Activated gamma-delta T cell treated with anti-CD3 and anti-CD28 coated beads, Interleukin-2, amount 50 U/mL, for 16 hours (primary cell): Measurements from ENCODE around the gene CORO2A.
"Not testable (repeated sequence)": the region's sequence is repeated elsewhere in the genome, so short reads cannot be mapped to it uniquely, and the experiment has no call there.

ENCODE experiments used
- DNase-seq: peaks from one replicate; pipeline ENCODE4 v3.0.0-alpha.2; 2020; ENCODE audit warnings: low read depth

CORO2A gene

DNA sequence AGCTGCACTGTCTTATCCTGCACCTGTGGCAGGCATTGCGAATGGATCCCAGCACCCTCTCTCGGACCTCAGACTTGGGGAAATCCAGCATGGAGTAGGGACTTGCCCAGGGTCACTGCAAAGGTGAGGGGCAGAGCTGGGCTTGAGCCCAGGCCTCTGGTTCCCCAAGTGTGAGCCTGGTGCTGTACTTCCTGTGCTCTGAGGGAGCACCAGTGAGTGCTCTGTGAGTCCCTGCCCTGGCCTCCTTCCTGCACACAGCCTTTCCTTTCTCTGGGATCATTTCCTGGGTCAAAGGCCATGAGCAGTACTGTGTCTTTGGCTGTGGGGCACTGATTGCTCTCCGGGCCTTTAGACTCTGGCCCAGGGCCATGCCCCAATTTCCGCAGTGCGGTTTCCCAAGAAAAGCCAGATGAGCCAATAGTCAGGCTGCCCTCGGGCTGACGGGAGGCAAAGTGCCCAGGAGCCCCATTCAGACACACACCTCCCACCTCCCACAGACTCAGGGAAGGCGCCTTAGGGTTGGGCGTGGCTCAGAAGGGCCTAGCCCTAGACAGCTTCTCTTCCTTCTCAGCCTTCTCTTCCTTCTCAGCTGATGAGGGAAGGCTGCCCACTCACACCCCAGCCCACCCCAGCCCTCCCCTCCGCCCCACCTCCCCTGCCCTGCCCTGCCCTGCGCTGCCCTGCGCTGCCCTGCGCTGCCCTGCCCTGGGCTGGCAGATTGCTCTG is 50.1 kb downstream of the CORO2A start:
- no peak for DNase-seq

DNA sequence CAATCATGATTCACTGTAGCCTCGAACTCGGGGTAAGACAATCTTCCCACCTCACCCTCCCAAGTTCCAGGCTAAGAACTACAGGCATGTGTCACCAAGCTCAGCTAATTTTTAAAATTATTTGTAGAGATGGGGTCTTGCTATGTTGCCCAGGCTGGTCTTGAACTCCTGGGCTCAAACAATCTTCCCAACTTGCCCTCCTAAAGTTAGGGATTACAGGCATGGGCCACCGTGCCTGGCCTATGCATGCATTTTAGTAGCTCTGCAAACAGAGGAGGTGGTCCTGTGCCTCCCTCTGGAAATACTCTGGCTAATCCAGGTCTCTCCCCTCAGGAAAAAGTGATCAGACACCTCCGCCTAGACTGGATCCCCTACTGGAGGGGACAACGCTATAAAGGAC is 51.9 kb downstream of the CORO2A start:
- no peak for DNase-seq

DNA sequence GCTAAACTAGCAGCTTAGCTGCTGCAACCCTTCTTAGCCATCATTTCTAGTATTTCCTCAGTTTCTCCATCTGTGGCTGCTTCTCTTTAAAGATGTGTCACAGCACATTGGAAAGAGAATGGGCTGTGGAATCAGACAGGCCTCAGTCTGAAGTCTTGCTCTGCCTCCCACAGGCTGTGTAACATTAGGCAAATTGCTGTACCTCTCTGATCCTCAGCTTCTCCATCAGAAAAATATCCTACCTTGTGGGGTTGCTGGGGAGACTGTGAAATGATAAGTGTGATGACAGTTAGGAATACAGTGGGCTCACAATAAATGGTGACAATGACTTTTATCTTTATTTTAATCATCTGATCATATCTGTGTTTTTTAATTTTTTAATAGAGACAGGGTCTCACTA is 55.9 kb downstream of the CORO2A start:
- DNase-seq = no peak

DNA sequence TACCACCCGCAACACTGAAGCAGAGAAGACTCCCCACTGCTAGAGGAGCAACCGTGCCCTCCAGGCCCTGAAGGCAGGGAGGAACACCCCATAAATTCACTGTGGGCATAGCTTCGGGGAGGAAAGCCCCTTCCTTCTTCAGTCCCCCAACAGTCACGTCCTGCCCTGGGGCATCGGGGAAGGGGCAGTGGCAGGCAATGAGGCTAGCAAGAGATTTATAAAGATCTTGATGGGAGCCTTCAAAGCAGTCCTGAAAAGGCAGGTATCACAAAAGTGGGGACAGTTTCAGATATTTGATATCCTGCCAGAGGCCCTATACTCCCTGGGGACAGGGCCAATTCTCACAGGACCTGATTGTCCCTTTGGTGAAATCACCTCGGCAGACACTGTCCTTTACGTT is 56.5 kb downstream of the CORO2A start:
- no peak for DNase-seq

DNA sequence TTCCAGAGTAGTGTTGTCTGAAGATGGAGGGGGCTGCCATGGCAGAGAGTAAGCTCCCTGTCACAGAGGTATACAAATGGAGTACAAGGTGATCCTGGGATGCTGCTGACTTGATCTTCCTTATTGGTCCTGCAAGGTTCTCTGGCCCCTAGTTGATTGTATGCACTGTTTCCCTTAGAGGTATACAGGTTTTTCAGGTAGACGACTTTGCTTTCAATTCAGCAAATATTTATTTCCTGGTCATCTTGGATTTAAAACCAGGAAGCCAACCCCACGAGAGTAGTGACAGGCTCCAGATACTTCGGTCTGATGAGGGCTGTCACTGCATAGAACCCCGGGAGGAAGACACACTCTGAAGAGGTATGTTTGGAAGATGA is 56.9 kb downstream of the CORO2A start:
- DNase-seq = no peak

DNA sequence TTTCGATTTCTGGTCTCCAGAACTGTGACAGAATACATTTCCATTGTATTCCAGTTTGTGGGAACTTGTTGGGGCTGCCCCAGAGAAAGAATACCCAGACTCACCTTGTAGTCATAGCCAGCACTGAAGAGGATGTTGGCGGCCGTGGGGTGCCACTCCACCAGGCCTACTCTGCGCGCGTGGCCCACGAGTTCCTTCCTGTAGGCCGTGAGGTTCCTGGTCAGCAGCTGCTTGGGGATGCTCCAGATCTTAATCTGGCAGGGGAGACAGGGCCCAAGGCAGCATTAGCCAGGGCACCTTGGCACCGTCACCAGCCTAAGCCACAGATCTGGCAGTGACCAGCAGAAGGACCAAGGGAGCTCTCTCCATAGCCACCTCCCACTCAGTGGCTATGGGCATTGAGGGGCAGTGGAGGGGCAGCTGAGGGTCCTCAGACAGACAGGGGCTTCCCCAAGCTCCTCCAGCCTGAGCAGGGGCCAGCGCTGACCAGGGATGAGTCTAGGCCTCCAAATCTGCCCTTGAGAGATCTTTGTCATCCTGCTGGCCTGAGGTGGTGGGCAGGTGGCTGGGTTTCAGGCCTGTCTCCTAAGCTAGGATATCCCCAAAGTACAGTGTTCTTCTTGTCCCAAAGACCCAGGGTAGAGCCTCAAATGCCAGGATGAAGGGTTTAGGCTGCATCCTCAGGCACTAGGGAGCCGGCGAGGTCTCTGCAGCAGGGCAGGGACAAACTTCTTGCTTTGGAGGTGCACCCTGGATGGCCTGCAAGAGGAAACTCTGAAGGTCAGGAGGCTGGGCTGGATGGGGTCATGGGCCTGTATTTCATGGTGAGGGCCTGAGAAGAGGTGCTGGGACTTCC is 57.5 kb downstream of the CORO2A start:
- DNase-seq = no peak

DNA sequence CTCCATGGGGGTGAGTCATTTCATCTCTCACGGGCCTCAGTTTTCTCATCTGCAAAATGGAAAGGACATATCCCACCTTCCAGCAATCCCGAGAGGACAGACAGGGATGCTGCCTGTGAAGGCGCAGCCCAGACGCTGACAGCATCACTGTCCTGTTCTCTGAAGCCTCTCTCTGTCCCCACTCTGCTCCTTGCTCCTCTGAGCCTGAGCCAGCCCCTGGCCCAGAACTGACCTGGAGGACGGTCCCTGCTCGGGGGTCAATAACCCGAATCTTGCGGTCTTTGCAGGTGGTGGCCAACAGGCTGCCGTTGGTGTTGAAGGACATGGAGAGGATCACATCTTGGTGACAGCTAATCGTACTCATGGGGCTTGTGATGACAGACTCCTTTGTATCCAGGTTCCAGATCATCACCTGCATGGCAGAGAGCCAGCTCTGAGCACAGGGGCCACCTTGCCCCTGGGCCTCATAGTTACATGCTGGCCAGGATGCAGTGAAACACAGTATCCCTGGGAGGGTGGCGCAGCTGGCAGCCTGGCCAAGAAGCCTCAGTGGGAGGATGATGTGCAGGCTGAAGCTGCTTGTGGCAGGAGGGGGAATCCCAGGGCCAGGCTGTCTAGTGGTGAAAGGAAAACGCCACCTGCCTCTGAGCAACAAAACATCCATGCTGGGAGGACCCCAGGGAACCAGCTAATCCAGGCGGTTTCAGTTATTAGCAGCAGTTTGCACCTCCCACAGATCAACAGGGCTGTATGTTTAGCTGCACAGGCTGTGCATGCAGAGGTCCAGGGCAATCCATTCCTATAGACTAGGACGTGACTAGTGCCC is 59.4 kb downstream of the CORO2A start:
- DNase-seq = no peak

DNA sequence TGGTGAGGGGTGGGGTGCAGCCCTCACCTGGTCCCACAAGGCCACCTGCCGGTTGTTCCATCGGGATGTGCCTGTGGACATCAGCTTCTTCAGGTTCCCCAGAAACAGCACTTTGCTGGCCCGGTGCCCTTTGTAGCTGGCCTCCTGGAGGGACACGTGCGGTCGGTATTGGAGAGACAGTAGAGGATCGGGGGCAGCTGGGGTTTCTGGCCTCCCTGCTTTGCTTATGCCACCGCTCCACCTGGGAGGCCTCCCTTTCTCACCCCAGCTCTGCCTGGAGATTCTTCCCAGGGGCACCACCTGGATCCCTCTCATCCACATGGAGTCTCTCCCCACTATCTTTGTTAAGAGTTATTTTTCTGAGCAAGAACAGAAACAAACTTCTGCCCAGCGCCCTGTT is 60.3 kb downstream of the CORO2A start:
- no peak for DNase-seq

DNA sequence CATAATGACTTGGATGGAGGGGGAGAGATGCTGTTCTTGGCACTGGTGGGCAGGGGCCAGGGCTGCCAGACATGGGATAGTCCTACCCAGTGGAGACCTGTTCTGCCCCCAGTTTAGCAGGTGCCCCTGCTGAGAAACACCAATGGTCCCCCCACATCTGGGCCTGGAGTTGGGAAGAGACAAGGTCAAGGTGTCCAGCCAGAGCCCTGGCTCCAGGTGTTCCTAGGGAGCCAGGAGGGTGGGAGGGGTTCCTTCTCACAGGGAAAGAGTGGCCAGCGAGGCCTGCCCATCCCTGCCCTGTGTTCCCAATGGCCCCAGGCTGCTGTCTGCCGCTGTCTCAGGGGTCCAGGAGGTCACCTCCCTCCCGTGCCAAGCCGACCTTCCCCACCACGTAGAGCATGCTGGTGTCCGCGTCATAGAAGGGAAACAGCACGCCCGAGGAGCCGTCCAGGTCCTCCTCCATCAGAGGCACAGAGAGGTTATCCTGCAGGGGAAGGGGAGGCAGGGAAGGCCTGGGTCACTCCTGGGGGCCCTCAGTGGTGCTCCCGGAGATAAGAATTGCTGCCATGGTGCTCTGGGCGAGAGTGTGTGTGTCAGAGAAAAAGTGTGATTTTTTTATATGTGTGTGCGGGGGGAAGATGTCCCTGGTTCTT is 61.7 kb downstream of the CORO2A start:
- no peak for DNase-seq

DNA sequence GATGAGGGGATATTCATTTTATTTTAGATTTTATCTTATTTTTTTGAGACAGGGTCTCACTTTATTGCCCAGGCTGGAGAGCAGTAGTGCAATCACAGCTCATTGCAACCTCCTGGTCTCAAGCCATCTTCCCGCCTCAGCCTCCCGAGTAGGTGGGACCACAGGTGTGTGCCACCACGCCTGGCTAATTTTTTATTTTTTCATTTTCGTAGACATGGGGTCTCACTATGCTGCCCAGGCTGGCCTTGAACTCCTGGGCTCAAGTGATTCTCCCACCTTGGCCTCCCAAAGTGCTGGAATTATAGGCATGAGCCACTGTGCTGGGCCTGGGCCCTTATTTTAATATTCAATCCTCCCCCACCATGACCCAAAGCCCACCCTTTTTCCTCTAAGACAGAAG is 62.4 kb downstream of the CORO2A start:
- not testable (repeated sequence) for DNase-seq

DNA sequence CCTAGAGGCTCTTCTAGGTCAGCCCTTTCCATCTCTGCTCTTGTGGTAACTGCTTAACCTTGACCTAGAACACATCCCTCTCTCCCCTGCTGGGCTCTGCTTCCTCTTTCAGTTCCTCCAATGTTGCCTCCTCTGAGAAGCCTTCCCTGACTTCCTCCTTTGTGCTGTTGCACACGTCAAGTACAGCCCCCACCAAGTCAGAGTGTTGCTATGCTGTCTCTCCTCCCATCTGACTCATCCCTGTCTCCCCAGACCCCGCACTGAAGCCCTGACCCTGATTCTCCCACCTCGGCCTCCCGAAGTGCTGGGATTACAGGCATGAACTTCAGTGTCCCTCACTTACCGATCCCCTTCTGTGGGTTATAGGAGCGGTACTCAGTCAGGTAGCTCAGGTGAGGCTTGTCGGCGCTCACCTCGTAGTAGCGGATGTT is 63.0 kb downstream of the CORO2A start:
- no peak for DNase-seq

DNA sequence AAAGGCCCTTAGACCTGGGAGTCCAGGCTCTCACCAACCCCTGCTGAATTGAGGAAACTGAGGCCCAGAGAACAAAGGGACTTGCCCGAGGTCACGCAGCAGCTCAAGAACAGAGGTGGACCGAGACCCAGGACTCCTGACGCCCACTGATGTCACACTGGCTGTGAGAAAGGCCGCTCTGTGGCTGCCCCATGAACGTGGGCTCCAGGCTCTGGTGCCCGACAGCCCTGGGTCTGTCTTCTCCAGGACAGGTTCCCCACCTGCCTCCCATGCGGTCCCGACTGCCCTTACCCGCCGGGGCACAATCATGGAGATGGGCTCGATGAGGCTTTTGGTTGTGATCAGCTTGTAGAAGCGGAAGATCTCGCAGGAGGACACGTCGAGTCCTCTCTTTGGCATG is 64.1 kb downstream of the CORO2A start:
- DNase-seq = no peak

DNA sequence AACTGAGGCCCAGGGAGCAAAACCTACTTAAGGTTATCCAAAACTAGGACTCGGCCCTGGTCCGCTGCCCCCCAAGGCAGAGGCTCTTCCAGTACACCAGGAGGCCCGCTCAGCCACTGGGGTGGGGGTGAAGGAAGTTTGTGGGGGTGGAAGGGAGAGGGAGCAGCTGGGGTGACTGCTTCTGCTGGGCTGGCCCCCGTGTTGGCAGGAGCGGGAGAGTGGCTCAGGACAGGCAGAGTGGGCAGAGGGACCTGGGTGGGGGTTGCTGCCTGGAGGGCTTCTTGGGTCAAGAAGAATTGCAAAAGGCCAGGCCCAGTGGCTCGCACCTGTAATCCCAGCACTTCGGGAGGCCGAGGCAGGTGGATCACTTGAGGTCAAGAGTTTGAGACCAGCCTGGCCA is 65.2 kb downstream of the CORO2A start:
- DNase-seq = no peak

DNA sequence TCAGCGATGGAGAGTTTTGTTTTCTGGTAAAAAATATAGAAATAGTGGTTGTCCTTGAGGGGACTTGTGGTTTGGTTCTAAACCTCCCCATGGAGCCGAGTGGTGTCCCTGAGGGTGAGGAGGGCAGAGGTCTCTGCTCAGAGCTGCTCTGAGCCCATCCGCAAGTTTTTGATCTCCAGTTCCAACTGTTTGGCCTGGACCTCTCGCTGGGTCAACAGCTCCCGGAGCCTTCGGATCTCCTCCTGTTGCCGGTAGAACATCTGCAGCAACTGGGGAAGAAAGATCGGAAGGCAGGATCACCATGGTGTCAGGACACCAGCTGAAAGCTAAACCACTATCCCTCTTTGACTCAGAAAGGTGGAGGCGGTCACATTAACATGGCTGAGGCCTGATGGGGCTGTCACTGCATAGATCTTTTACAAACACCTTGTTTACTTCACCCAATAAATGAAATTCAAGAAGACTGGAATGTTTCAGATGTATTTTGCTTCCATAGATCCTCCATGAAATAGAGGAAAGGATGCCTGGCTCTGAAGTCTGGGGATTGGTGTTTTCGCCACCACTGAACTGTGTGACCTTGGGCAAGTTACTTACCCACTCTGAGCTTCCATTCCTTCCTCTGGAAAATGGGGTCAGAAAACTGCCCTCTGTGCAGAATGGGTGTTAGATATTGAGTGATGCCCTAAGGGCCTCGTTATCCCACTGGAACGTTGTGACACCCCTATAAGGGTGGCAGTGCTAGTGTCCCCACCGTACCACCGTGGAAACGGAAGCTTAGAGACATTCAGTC is 67.6 kb downstream of the CORO2A start:
- no peak for DNase-seq

DNA sequence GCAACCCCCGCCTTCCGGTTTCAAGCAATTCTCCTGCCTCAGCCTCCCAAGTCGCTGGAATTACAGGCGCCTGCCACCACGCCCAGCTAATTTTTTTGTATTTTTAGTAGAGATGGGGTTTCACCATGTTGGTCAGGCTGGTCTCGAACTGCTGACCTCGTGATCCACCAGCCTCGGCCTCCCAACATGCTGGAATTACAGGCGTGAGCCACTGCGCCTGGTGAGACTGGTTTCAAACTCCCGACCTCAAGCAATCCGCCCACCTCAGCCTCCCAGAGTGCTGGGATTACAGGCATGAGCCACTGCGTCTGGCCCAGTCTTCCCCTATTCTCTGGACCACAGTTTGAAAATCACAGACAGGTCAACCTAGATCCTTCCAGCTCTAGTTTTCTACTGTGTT is 68.3 kb downstream of the CORO2A start:
- DNase-seq = not testable (repeated sequence)

DNA sequence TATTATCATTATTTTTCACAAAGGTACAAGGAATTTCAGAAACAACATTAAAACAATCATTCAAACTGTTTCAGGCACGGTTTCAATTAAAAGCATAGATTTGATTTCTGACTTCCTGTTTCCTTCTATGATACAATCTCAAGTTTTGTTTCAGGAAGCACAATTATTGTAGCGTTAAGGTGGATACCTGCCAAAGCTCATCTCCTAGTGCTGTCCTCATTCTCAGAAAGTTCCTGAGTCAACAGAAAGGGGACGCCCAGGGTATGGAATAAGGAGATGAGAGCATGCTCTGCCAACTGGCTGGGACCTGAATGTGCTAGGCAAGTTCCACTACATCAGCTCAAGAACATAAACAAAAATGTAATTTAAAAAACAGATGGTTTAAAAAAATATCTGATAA is 71.4 kb downstream of the CORO2A start:
- DNase-seq = no peak

DNA sequence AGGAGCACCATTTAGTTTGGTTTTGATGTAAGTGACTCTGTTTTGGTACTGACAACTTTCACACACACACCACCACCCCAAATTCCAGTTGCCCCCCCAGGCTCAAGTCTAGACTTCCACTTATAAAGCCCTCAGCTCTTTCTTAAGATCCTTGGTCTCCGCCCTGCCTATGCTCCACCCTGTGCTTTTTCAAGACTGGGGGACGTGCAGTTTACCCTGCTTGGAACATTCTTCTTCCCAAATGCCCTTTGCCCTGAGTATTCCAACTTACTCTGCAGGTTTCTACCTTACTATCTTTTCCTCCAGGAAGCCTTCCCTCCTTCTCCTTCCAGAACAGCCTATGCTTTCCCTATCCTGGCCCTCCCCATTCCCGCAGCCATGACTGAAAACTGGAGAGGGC is 72.0 kb downstream of the CORO2A start:
- no peak for DNase-seq

DNA sequence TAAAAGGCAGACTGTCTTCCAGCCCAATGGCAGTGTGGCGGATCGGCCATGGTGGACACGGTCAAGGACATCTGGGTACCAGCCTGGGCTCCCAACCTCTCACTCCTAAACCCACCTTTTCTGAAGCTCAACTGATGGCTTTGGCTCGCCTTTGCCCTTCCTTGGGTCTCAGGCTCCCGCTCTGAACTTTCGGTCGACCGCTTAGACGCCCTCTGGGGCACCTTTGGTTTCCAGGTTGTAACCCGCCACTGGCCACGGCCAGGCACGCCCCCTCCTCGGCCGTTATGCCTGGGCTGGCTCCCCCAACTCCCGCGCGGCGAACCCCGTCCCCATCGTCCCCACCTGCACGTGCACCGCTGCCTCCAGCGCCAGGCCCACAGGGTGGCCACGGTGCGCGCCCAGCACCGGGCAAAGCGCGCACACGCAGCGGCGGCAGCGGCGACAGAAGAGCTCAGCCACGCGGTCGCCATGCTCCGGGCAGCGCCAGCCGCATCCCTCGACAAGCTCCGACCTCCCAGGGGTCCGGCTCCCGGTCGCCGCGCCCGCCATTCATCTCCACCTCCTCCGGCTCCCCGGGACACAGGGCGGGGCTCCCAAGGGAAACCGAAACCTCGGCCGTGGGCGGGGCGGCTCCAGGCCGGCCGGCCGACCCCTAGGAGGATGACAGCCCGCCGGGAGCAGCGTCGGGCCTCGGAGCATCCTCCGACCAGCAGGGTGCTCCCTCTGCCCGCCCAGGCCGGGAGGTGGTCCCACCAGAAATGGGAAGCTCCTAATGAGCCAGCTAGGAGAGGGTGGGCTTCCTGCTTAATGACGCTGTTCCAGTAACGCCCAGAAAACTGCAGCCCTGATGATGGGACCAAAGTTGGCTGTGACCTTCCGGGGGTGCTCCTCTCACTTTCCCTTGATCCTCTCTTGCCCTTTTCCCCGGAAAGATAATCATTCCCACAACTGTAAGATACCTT is 73.5 kb downstream of the CORO2A start, which contains the start of gene TRIM14:
TSS of gene TRIM14 (minus strand) at position 583 of the 962 bp plus-strand sequence. CDS start at position 549, 34 bp downstream.
- DNase-seq = peak; percentile 39

DNA sequence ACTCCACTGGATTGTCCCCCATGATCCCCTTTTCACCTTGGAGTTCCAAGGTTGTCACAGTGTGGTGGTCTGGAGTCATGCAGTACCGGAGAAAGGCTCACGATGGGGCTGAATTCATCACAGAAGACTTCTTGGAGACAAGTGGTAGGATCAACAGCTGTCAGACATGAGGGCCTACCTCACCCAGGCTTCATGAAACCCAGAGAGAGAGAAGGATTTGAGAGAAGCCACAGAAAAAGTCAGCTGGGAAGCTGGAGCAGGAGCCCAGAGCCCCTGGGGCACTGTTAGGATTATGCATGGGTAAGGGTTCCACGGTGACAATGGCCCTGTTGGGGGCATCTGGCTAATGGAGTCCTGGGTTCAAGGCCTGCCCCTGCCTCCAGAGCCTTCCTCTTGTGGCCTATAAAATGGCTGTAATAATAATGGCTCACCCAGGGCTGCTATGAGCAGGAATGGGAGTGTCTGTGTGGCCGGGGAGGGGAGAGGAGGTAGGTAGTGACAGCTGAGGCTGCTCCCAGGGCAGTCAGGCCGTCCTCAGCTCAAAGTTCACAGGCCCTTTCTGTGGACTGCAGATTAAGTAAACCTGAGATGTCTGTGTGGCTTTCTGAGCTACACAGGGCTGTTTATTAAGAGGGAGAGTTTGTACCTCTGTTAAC is 74.3 kb downstream of the CORO2A start:
- no peak for DNase-seq
